ENCODE data around the gene DRC1.

Gene DRC1

GRCh38 chr2:26448651-26449050 lies 46.9 kb downstream of the DRC1 start:
- no peak for DNase-seq (ENCODE audit: low spot score)

- no peak for DNase-seq (ENCODE audit: low spot score)
These were observed 47.7 kb downstream of the DRC1 start for GRCh38 chr2:26449278-26450030.

DNA sequence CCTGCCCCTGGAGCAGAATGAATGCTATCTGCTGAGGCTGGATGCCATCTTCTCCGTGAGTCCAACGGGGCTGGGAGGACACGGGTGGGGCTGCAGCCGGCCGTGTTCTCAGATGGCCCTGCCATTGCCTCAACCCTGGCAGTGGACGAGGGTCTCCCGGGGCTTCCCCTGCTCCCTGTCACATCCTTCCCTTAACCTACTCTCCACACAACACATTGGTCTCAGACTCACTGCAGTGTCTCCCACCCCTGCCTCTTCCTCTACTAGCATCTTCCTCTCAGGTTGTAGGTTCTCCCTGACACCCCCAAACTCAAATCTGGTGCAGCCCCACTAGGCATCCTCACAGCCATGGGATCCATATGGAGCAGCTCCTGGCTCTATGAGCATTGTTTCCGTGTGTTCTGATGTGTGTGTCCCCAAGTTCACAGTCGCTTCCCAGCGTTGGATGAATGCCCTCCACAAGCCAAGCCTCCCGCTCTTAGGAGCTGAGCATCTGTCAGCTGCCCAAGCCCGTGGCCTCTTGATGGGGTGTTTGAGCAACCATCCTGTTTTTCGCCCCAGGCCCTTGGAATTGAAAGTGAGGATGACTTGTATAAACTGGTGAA lies 48.4 kb downstream of the DRC1 start:
- no peak for DNase-seq (ENCODE audit: low spot score)

- no peak for DNase-seq (ENCODE audit: low spot score)
These were observed 50.0 kb downstream of the DRC1 start for GRCh38 chr2:26451700-26452099.

DNA sequence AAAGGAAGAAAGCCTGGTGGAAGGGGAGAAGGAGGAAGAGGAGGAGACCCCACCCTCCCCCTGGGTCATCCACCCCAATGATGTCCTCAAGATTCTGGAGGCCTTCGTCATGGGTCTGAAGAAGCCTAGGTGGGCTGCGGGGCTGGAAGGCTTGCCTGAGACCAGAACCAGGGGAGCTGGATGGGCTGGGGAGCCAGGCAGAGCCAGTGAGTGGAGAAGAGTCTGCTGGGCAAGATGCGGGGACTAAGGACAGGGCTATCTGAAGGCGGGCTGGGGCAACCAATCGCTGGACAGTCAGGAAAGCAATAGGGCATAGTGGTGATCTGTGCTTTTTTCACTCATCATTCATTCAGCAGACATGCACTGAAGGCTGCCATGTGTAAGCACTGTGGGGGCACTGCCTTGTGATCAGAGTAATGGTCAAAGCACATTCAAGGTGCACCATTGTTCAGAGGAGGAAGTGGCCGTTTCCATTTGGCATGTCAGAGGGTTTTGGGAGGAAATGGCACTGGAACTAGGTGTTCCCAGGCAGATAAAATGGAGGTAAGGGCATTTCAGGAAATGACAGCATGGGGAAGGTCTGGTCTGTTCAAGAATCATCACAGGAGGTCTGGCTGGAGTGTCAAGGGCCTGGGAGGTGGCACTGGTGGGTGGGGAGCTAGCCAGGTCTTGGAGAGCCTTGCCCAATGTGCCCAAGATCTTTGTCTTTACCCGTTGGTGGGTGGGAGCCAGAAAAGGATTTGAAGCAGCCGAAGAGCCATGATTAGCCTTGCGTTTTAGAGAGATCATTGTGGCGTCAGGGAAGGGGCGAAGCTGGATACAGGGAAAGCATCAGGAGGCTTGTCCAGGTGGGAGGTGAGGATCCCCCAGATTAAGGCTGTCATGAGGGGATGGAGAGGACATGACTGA lies 52.0 kb downstream of the DRC1 start:
- DNase-seq (ENCODE audit: low spot score), result no peak

GRCh38 chr2:26454561-26455001 lies 52.9 kb downstream of the DRC1 start:
- no peak for DNase-seq (ENCODE audit: low spot score)

DNA sequence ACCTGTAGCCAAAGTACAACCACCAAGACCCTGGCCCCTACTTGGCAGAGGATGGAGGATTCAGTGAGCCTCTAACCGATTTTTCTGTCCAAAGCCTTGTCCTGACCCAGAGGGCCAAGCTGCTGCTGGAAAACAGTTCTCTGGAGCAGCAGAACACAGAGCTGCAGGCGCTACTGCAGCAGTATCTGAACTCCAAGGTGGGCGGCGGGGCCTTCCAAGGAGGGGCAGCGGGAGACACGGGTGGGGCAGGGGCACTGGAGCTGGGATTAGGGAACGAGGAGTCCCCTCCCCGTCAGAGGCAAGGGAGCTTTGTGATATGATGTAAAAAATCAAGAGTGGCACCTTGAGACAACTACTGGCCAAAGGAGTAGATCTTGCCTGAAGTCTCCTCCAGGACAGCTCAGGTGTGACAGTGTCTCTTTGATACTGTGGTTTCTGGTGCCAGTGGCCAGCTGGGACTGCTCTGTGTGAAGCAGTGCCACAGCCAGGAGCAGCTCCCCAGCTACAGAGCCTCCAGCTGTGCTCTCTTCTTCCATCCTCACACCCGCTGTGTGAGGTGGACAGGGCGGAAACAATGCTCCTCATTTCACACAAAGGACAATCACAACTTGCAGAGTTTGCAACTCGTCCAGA lies 53.4 kb downstream of the DRC1 start:
- no peak for DNase-seq (ENCODE audit: low spot score)

DNA sequence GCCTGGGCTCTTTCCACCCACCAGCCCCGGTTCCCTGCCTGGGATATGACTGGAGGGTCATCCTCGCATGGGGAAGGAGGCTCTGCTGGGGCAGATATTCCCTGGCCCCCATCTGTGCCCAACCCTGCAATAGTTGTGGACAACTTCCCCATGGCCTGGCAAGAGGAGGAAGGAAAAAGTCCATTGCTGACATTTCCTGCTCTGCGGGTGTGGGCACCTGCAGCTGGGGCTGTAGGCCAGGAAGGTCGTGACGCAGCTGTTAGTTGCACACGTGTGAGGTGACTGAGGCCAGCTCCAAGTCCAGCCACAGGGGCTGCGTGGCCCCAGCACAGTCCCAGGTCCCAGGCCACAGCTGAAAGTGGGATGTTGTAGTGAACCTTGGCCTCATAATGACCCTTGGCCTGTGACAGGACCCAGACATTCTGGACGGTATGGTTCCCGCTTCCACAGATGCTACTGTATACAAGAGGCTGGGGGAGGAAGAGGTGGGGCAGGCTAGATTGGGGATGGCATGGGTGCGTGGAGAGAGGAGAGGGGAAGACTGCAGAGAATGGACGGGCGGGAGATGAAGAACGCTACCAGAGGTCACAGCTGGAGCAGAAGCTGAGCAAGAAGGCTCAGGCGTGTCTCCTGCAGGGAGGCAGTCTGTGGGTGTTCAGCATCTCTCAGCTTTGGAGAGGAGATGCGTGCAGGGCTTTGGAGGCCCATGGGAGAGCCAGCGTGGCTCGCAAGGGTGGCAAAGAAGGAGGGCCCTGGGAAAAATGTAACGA lies 54.1 kb downstream of the DRC1 start:
- no peak for DNase-seq (ENCODE audit: low spot score)

DNA sequence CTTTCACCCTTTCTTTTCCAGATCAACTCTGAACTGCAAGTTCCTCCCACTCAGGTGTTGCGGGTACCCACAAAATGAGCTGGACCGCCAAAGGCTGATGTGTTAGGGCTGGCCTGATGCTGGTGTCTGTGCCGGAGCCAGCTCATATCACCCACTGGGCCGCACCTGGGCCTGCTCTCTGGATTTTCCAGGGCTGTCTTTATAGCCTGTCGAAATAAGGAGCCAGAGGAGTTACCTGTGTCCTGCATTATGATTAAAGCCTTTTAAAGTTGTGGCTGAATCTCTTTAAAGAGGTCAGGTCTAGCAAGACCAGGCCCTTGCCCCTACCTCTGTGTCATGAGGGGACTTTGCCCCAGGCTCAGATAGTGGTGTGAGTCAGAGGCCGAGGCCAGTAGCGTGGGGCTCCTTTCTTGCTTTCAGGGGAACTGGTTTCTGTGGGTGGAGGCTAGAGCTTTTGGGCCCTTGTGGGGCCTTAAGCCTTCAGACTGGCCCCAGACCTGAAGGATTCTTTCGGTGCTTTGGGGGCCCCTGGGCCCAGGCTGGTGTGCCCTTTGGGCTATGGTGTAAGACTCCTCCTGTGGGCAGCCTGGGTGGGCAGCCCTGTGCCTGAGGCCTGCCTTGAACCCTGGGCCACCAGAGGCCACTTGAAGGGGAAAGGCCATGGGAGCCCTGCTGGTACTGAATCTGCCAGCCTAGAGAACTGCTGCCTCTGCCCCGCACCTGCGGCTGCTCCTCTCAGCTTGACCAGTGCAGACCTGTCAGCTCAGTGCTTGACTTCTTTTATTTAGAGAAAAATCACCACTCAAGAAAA lies 54.9 kb downstream of the DRC1 start:
- no peak for DNase-seq (ENCODE audit: low spot score)

DNA sequence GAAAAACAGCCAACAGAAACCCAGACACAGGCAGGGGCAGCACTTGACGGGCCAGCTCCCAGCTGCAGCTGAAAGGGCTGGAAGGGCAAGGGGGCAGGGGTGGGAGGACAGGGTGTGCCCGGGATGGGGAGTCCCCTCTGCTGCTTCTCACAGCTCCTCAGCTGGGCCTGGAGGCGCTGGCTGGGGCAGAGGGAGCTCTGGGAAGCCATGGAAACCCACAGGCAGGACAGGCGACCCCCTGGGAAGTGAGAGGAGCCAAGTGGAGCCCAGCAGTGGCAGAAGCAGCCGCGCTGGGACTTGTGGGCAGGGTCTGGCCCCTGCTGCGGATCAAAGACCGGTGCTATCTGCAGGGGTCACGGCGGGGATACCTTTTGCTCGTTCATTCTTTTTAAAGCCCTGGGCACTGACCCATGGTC lies 55.5 kb downstream of the DRC1 start:
- no peak for DNase-seq (ENCODE audit: low spot score)

DNA sequence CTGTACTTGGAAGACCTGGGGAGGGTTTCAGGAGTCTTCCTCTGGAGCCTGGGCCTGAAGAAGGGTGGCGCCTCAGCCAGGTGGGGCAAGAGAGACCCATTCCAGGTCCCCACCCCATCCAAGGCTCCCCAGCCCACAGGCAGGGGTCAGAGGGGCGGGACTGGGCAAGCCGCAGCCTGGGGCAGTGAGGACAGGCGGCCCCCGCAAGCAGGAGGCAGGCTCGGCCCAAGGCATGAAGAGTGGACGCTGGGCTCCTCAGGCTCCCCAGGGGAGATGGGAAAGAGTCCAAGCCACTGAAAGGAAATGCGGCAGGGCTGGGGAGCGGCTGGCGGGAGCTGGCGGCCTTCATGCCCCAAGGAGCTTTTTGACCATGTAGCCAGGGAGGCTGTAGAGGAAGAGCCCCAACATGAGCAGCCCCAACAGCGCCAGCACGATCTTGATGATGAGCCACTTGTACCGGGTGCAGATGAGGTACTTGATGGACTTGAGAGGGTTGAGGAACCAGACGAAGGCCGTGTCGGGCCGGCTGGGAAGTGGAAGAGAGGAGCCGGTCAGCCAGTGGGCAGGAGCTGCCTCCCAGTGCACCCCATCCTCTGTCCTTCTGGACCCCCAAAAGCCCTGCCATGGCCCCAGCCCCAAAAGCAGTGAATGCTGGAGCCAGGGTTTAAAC lies 56.1 kb downstream of the DRC1 start:
- DNase-seq (ENCODE audit: low spot score), result no peak

DNA sequence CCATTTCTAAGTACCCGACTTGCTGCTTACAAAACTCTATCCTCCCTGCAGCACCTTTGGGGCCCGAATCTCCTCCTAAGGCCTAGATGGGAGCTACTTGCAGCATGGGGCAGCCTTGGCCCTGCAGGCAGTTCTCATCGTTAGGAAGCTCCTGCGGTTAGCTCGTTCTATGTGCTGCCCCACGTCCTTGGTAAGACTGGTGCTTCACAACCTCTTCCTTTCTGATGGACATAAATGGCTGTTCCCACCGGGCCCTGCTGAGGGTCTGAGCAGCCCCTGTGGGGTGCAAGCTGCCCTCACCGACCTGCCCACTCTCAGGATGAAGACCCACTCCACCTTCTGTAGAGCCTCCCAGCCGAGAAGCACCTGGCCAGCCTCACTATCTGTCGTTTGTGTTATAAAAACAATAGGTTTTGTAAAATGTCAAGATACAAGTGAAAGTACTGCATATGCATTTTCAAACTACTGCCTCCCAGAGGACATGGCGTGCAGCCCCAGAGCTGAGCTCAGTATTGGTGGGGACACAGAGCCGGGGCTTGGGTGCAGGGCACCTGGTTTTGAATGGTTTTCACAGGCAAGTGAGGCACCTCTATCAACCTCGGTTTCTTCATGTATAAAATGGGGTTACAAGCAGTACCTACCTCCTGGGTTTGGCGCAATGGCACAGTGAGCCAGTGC lies 56.8 kb downstream of the DRC1 start:
- no peak for DNase-seq (ENCODE audit: low spot score)

- DNase-seq (ENCODE audit: low spot score), result no peak
These were observed 58.4 kb downstream of the DRC1 start for GRCh38 chr2:26459991-26460612.

- no peak for DNase-seq (ENCODE audit: low spot score)
These were observed 58.9 kb downstream of the DRC1 start for GRCh38 chr2:26460613-26461031.

DNA sequence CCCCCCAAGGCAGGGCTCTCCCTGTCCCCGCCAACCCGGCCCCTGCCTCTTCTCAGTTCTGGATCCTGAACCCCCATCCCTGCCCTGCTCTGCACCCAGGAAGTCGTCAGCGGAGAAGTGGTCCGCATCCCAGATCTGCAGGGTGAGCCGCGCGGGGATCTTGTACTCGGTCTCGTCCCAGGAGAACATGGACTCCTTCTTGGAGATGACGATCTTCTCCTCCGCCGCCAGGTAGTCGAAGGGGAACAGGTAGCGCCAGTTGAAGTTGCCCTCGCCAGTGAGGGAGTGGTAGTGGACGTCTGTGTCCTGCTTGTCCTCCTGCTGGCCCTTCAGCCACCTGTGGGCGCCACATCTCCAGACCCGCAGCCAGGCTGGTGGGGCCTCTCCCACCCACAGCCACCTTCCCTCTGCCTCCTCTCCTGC lies 59.9 kb downstream of the DRC1 start:
- DNase-seq (ENCODE audit: low spot score), result no peak

- DNase-seq (ENCODE audit: low spot score), result no peak
These were observed 60.4 kb downstream of the DRC1 start for GRCh38 chr2:26462100-26462499.

GRCh38 chr2:26462511-26463243 lies 61.0 kb downstream of the DRC1 start:
- DNase-seq (ENCODE audit: low spot score), result peak; percentile 72

All from hepatic stellate cell (primary cell).